Stimulated activated naive CD8-positive, alpha-beta T cell treated with anti-CD3 and anti-CD28 coated beads, Interleukin-15, Interleukin-2, amounts not matched to agents 100 ng/mL and 50 ng/mL, for 24 hours (primary cell): ENCODE results near the gene DIP2A.

Experiments used
- H3K27ac Mint-ChIP-seq: one replicate; pipeline ENCODE4 v1.8.0; 2021; ENCODE audit warnings: mild to moderate bottlenecking, mixed read lengths
- H3K27me3 Mint-ChIP-seq: one replicate; pipeline ENCODE4 v1.8.0; 2021; ENCODE audit warnings: mixed read lengths
- H3K36me3 Mint-ChIP-seq: one replicate; pipeline ENCODE4 v1.8.0; 2021; ENCODE audit warnings: low read depth, mixed read lengths
- H3K4me1 Mint-ChIP-seq: one replicate; pipeline ENCODE4 v1.8.0; 2021; ENCODE audit warnings: low read depth, mixed read lengths
- H3K4me3 Mint-ChIP-seq: one replicate; pipeline ENCODE4 v1.8.0; 2021; ENCODE audit warnings: mild to moderate bottlenecking, mixed read lengths
- H3K9me3 Mint-ChIP-seq: one replicate; pipeline ENCODE4 v1.8.0; 2021; ENCODE audit warnings: mixed read lengths

DIP2A gene

GRCh38 chr21:46421756-46422555, 36.7 kb upstream of the DIP2A start:
- H3K9me3 Mint-ChIP-seq: no peaks in the 10 kb centered on the region
- H3K36me3 Mint-ChIP-seq: peaks cover 25% of the 10 kb centered on the region
- no peaks in the 10 kb centered on the region for H3K27me3 Mint-ChIP-seq
- H3K4me3 Mint-ChIP-seq: no peak overlapping the region
- H3K4me1 Mint-ChIP-seq: peaks cover 27% of the 10 kb centered on the region
- no peak overlapping the region for H3K27ac Mint-ChIP-seq

- H3K4me3 Mint-ChIP-seq: no peak overlapping the region
- H3K36me3 Mint-ChIP-seq: peaks cover 25% of the 10 kb centered on the region
Observed at GRCh38 chr21:46422636-46423241, 36.0 kb upstream of the DIP2A start.

GRCh38 chr21:46423546-46424038, 35.1 kb upstream of the DIP2A start:
- Mint-ChIP-seq H3K27me3 (no peaks in the 10 kb centered on the region), H3K4me3 (peak overlapping the region; percentile 22), H3K4me1 (peaks cover 33% of the 10 kb centered on the region), H3K27ac (peak overlapping the region; percentile 92), H3K9me3 (no peaks in the 10 kb centered on the region), H3K36me3 (peaks cover 25% of the 10 kb centered on the region)

More at GRCh38 chr21:46422636-46423241, 36.0 kb upstream of the DIP2A start:
- H3K27me3 Mint-ChIP-seq: no peaks in the 10 kb centered on the region
- H3K27ac Mint-ChIP-seq: no peak overlapping the region
- H3K4me1 Mint-ChIP-seq: peaks cover 33% of the 10 kb centered on the region
- H3K9me3 Mint-ChIP-seq: no peaks in the 10 kb centered on the region

- Mint-ChIP-seq H3K27me3 (no peaks in the 10 kb centered on the region), H3K27ac (peak overlapping the region; percentile 92), H3K4me3 (peak overlapping the region; percentile 22), H3K9me3 (no peaks in the 10 kb centered on the region), H3K36me3 (peaks cover 20% of the 10 kb centered on the region), H3K4me1 (peaks cover 33% of the 10 kb centered on the region)
Observed at GRCh38 chr21:46424039-46424591, 34.6 kb upstream of the DIP2A start.

GRCh38 chr21:46424621-46425020, 34.1 kb upstream of the DIP2A start:
- Mint-ChIP-seq H3K27ac (peak overlapping the region; percentile 92), H3K27me3 (no peaks in the 10 kb centered on the region), H3K4me1 (peaks cover 33% of the 10 kb centered on the region), H3K36me3 (peaks cover 15% of the 10 kb centered on the region), H3K9me3 (no peaks in the 10 kb centered on the region), H3K4me3 (peak overlapping the region; percentile 59)

- no peaks in the 10 kb centered on the region for H3K27me3 Mint-ChIP-seq
- no peaks in the 10 kb centered on the region for H3K9me3 Mint-ChIP-seq
- H3K4me3 Mint-ChIP-seq: peak overlapping the region; percentile 59
- peaks cover 33% of the 10 kb centered on the region for H3K4me1 Mint-ChIP-seq
- peak overlapping the region; percentile 92 for H3K27ac Mint-ChIP-seq
- H3K36me3 Mint-ChIP-seq: peaks cover 15% of the 10 kb centered on the region
Observed at GRCh38 chr21:46425041-46425440, 33.6 kb upstream of the DIP2A start.

GRCh38 chr21:46425571-46425970, 33.1 kb upstream of the DIP2A start:
- H3K27me3 Mint-ChIP-seq: no peaks in the 10 kb centered on the region
- H3K4me1 Mint-ChIP-seq: peaks cover 33% of the 10 kb centered on the region
- H3K9me3 Mint-ChIP-seq: no peaks in the 10 kb centered on the region
- H3K4me3 Mint-ChIP-seq: peak overlapping the region; percentile 59
- H3K27ac Mint-ChIP-seq: peak overlapping the region; percentile 92
- H3K36me3 Mint-ChIP-seq: peaks cover 10% of the 10 kb centered on the region

- Mint-ChIP-seq H3K27ac (no peak overlapping the region), H3K36me3 (peaks cover 15% of the 10 kb centered on the region), H3K4me3 (no peak overlapping the region), H3K9me3 (no peaks in the 10 kb centered on the region), H3K4me1 (peaks cover 33% of the 10 kb centered on the region), H3K27me3 (no peaks in the 10 kb centered on the region)
Observed at GRCh38 chr21:46426313-46427046, 32.2 kb upstream of the DIP2A start.

GRCh38 chr21:46427516-46427915, 31.2 kb upstream of the DIP2A start:
- Mint-ChIP-seq H3K4me3 (no peak overlapping the region), H3K9me3 (no peaks in the 10 kb centered on the region), H3K36me3 (peaks cover 25% of the 10 kb centered on the region), H3K27me3 (no peaks in the 10 kb centered on the region), H3K4me1 (peaks cover 33% of the 10 kb centered on the region), H3K27ac (no peak overlapping the region)

GRCh38 chr21:46428286-46428685, 30.4 kb upstream of the DIP2A start:
- H3K4me1 Mint-ChIP-seq: peaks cover 30% of the 10 kb centered on the region
- H3K36me3 Mint-ChIP-seq: peaks cover 25% of the 10 kb centered on the region
- H3K27me3 Mint-ChIP-seq: no peaks in the 10 kb centered on the region
- H3K4me3 Mint-ChIP-seq: no peak overlapping the region
- no peaks in the 10 kb centered on the region for H3K9me3 Mint-ChIP-seq
- no peak overlapping the region for H3K27ac Mint-ChIP-seq

GRCh38 chr21:46428987-46429710, 29.5 kb upstream of the DIP2A start:
- H3K27me3 Mint-ChIP-seq: no peaks in the 10 kb centered on the region
- no peaks in the 10 kb centered on the region for H3K9me3 Mint-ChIP-seq
- no peak overlapping the region for H3K27ac Mint-ChIP-seq
- H3K4me3 Mint-ChIP-seq: no peak overlapping the region
- peaks cover 25% of the 10 kb centered on the region for H3K36me3 Mint-ChIP-seq
- peaks cover 24% of the 10 kb centered on the region for H3K4me1 Mint-ChIP-seq

GRCh38 chr21:46429754-46430681, 28.7 kb upstream of the DIP2A start:
- Mint-ChIP-seq H3K9me3 (no peaks in the 10 kb centered on the region), H3K36me3 (peaks cover 24% of the 10 kb centered on the region), H3K4me1 (peaks cover 19% of the 10 kb centered on the region), H3K27me3 (no peaks in the 10 kb centered on the region), H3K4me3 (no peak overlapping the region), H3K27ac (no peak overlapping the region)

GRCh38 chr21:46431448-46431847, 27.2 kb upstream of the DIP2A start:
- H3K36me3 Mint-ChIP-seq: peaks cover 30% of the 10 kb centered on the region
- no peak overlapping the region for H3K27ac Mint-ChIP-seq
- H3K27me3 Mint-ChIP-seq: no peaks in the 10 kb centered on the region
- H3K4me3 Mint-ChIP-seq: no peak overlapping the region
- H3K9me3 Mint-ChIP-seq: no peaks in the 10 kb centered on the region
- peaks cover 17% of the 10 kb centered on the region for H3K4me1 Mint-ChIP-seq
